Sciatic nerve (tissue), 2 donors: ENCODE data around the gene THEMIS. TPM values are rescaled to one million over a fixed set of nuclear protein-coding genes. Genes with fewer than 3 reads are reported as not detected.

Experiments
- ATAC-seq: fragments of 200-7000 bp; cut with Tn5 transposase; one replicate; pipeline ENCODE4 v1.9.1; 2020; ENCODE audit warnings: mild to moderate bottlenecking, moderate library complexity
- DNase-seq: peaks from one replicate; pipeline ENCODE4 v3.0.0-alpha.2; 2020; ENCODE audit warnings: low spot score
- intact Hi-C: fragments of 100-400 bp; cut with DNase I; formaldehyde crosslinking; loops from one replicate; pipeline ENCODE4 v1.14.2; 2022
- total RNA-seq: library from RNA; stranded (reverse); fragmentation: NEBNext Ultra II Directional; extraction: Animal tissue kit (Norgen Biotek cat#: 25700); gene quantifications from one replicate; pipeline ENCODE4 v1.2.1, GENCODE V29; 2021
- donor health status: DM: no; HTN: no; CAD: no.
- donor health status: DM: no; HTN: no; CAD: no.

The THEMIS gene
- total RNA-seq, 1 donor from 2014 or later = 1.3 TPM

DNA sequence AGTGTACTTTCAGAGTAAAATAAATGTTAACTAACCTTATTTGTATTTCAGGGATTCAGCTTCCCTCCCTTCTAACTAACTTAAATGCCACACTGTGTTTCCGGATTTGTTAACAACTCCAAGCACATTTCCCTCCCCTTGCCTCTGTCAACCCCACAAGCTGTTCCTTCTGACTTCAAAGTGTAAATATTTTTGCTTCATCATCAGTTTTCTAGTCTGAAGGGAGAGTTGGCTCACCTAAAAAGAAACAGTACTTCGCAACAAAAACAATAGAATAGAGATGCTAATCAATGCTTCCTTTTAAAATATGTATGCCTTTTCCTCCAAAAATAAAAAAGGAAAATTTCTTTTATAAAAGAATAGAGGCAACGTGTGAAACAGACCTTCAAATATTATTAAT lies 132.6 kb downstream of the THEMIS start:
- intact Hi-C loops = no loop called here
- ATAC-seq = no peak

GRCh38 chr6:127765949-127766348 lies 134.9 kb downstream of the THEMIS start:
- ATAC-seq (no peak), DNase-seq (no peak)
- intact Hi-C loops = no loop called here

More for the DNA sequence above, 132.6 kb downstream of the THEMIS start:
- no peak for DNase-seq

GRCh38 chr6:127762284-127762683 lies 138.6 kb downstream of the THEMIS start:
- ATAC-seq = no peak
- DNase-seq = no peak
- intact Hi-C loops = no loop called here

DNA sequence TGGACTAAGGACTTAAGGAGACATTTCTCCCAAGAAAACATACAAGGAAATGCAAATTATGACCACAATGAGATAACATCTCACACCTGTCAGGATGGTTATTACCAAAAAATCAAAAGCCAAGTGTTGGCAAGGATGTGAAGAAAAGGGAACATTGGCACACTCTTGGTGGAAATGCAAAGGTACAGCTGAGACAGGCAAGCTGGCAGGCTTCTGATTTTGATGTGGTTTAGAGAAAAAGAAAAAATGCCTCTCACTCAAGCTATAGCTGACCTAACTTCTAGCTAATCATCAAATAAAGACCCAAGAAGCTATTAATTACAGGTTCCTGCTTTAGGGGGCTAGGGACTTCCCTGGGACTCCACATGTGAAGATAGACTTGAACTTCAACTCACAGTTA lies 139.8 kb downstream of the THEMIS start:
- ATAC-seq (no peak), DNase-seq (no peak)
- intact Hi-C loops = no loop called here

GRCh38 chr6:127749095-127749494 lies 151.8 kb downstream of the THEMIS start:
- ATAC-seq (no peak), DNase-seq (no peak)
- intact Hi-C loops = no loop called here

GRCh38 chr6:127748290-127748689 lies 152.6 kb downstream of the THEMIS start:
- ATAC-seq (no peak), DNase-seq (no peak)
- intact Hi-C loops = no loop called here

- no peak for ATAC-seq
- intact Hi-C loops = no loop called here
- no peak for DNase-seq
These were observed 162.4 kb downstream of the THEMIS start for GRCh38 chr6:127738423-127738822.

DNA sequence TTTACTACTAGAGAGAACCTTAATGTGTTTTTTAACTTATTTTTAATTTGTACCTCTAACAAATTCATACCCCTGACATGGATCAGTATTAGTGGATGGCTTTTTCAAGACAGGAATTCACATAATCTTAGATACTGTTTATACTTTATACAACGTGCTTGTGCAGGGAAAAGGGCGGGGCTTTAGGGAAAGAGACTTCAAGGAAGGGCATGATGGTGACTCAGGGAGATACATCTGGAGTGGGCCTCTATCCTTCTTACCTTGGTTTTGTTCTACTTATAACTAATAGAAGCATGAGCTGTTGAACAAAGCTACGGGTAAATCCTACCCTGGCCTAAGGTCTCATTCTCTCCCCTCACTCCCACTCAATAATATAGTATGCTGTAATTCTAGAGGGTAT lies 163.1 kb downstream of the THEMIS start:
- ATAC-seq (no peak), DNase-seq (no peak)
- intact Hi-C loops = no loop called here

DNA sequence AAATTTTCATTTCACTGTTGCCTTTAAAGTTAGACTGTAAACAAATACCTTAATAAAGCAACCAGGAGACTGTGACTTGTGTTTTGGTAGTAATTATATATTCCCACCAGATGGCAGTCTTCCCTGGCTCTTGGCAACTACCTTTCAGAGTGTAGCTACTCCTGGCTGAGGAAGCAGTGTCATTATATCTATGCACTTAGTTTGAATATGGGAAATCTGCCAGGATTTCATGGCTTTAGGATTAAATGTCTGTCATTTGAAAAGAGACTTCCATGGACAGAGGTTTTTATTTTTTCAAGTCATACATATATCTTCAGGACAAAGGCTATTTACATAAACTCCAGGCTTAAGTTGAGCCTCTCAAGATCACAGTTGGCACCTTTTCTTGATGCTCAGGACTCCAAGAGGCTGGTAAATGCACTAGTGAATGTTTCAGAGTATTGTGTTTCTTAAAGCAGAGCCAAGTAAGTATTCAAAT lies 163.8 kb downstream of the THEMIS start:
- DNase-seq (no peak), ATAC-seq (peak; percentile 61)
- intact Hi-C loops = no loop called here

GRCh38 chr6:127732927-127733326 lies 167.9 kb downstream of the THEMIS start:
- intact Hi-C loops = no loop called here
- ATAC-seq (no peak), DNase-seq (no peak)

DNA sequence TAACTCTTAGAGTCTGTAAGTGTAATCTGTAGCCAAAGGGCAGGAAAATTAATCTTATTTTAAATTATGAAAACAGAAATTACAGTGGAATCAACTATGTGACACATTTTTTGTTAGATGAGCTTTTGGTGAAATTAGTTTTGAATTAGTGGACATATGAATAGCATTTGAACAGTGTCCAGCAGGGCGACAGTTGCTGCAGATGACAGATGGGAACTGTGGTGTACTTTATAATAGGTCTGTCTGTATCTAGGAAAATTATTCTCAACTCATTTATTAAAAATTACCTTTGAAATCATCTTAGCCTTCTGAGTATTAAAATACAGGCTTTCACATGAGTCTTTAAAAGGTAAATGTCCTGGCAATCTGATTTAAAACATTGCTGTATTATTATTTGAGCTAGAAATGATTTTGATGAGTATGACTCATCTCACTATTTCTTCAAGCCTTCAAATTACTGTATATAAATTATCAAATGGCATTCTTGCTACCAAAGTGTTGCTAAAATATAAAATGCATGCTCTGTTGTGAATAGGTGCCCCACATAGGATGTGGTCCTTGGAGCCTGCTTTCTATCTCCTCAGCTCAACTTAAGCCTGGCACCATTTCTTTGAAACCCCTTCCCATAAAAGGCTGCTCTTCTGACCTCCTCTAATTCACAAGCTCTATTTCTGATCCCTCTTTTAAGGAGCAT lies 173.5 kb downstream of the THEMIS start:
- ATAC-seq = no peak
- no peak for DNase-seq

DNA sequence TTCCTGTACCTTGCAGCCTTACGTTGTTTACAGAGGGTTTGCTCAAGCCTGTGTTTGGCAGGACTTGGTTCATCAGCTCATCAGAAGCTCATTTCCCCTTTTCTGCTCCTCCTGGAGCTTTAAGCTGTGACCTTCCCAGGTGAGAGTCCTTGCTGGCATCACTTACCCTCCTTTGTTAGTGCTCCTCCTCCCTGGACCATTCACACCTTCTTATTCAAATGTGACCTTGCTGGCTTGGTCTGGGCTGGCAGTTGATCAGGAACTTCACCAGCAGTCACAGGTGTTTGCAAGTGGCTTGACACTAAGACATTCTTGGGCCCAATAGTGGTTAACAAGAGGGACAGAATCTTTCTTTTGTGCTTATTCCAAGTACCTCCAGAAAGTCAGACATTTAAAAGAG lies 175.0 kb downstream of the THEMIS start:
- intact Hi-C loops = no loop called here
- ATAC-seq (no peak), DNase-seq (no peak)

More for the DNA sequence above, 173.5 kb downstream of the THEMIS start:
- intact Hi-C loops = no loop called here

GRCh38 chr6:127718694-127719093 lies 182.2 kb downstream of the THEMIS start:
- no peak for ATAC-seq
- intact Hi-C loops = no loop called here
- no peak for DNase-seq

DNA sequence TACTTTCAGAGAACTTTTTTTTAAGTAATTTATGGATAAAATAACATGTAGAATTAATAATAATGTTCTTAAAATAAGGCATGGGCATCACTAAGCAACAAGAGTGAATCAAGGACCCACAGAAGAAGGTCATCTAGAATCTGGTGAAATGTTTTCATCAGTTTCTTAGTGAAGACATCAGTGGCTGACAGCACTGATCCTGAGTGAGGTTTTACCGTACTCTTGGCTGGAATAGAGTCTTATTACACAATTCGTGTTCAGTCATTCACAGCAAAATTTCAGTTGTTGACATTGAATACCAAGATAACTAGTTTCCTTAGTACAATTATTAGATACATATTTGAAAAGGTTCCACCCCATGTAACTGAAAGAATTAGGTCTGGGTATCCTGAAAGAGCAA lies 183.5 kb downstream of the THEMIS start:
- DNase-seq = no peak
- no peak for ATAC-seq
- intact Hi-C loops = no loop called here

GRCh38 chr6:127716465-127716864 lies 184.4 kb downstream of the THEMIS start:
- no peak for DNase-seq

DNA sequence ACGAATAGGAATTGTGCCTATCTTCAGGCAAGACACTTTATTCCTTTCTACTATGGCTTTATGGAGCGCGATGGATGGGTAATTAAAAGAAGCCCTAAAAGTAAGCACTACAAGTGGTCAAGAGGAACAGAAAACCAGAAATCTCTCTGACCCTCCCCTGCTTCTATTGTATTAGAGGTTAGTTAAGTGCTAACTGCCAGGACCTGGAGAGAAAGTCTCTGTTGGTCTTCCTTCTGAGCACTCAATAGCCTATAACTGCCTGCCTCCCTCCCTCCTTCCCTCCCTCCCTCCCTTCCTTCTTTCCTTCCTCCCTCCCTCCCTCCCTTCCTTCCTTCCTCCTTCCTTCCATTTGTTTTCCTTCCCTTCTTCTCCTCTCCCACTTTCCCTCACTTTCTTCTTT lies 190.2 kb downstream of the THEMIS start:
- ATAC-seq (no peak), DNase-seq (no peak)
- intact Hi-C loops = no loop called here

More at GRCh38 chr6:127716465-127716864, 184.4 kb downstream of the THEMIS start:
- intact Hi-C loops = no loop called here
- ATAC-seq = no peak

- ATAC-seq = no peak
- DNase-seq = no peak
- intact Hi-C loops = no loop called here
These were observed 194.6 kb downstream of the THEMIS start for GRCh38 chr6:127706216-127706615.

DNA sequence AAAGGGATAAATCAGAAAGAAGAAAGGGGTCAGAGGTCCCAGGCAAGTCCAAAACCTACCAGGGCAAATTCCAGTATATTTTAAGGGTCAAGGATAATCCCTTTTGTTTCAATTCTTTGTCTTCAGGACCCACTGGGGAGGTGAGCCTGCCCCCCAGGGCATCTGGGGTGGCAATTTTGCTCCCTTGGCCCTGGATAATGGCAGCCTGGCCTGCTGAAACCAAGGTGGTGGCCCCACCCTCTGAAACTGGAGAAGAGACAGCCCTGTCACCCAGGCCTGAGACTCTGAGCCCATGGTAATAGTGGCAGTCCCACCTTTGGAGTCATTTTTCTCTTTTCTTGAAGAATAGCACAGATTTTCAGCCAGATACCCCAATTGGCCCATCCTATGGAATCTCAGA lies 205.8 kb downstream of the THEMIS start:
- ATAC-seq (no peak), DNase-seq (no peak)
- intact Hi-C loops = no loop called here

DNA sequence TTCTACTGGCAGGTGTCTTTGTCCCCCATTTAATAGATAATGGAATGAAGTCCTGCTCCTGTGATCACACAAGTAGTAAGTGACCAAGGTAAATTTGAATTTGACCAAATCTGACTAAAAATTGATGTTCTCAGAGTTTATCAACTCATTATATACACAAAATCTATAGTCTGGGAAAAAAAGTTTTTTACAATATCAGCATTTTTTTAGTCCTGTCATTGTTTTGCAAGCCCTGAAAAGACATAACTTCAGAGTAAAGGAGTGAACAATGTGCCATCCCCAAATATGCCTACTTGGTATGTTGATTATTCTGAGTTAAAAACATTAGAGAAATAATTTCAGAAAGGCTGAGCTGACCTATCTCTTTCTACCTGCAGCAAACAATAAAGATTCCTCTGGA lies 209.7 kb downstream of the THEMIS start:
- intact Hi-C loops = no loop called here
- ATAC-seq (no peak), DNase-seq (no peak)

DNA sequence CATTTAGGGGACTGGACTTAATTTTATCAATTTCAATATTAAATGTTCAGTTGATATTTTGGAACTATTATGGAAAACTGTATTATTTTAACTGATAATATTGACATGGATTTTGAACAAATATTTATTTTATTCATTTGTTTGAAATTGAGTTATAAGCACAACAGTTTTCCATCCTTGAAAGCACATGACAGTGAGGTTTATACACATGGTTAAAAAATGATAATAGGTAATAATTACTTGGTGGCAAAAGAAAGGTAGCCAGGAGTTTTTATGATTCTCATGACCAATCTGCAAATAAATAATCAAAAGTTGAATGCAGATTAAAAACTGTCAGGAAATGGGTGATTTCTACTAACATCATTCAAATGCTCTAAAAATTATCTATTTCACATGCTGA lies 210.3 kb downstream of the THEMIS start:
- DNase-seq (no peak), ATAC-seq (no peak)

GRCh38 chr6:127690092-127690491 lies 210.8 kb downstream of the THEMIS start:
- ATAC-seq (no peak), DNase-seq (no peak)
- intact Hi-C loops = no loop called here

More for the DNA sequence above, 210.3 kb downstream of the THEMIS start:
- intact Hi-C loops = no loop called here
